Type B pancreatic cell (in vitro differentiated cells): Measurements from ENCODE around the gene PLOD3. TPM values are rescaled to one million over a fixed set of nuclear protein-coding genes. Genes with fewer than 3 reads are reported as not detected.

ENCODE experiments used
- DNase-seq: peaks from one replicate; pipeline ENCODE4 v3.0.0; 2021; ENCODE audit warnings: mixed read lengths; ENCODE audit not compliant: unreplicated experiment; ENCODE audit errors: extremely low spot score
- H3K27ac Mint-ChIP-seq: 2 replicates; pipeline ENCODE4 v1.8.0; 2021; ENCODE audit warnings: mild to moderate bottlenecking, mixed read lengths
- H3K27me3 Mint-ChIP-seq: 2 replicates; pipeline ENCODE4 v1.8.0; 2021; ENCODE audit warnings: mixed read lengths
- H3K36me3 Mint-ChIP-seq: 2 replicates; pipeline ENCODE4 v1.8.0; 2021; ENCODE audit warnings: mixed read lengths
- H3K4me1 Mint-ChIP-seq: one replicate; pipeline ENCODE4 v1.8.0; 2021; ENCODE audit warnings: mixed read lengths; ENCODE audit not compliant: unreplicated experiment
- H3K4me3 Mint-ChIP-seq: 2 replicates; pipeline ENCODE4 v1.8.0; 2021; ENCODE audit warnings: mild to moderate bottlenecking, mixed read lengths
- H3K9me3 Mint-ChIP-seq: 2 replicates; pipeline ENCODE4 v1.8.0; 2021; ENCODE audit warnings: mixed read lengths
- CTCF ChIP-seq: fragments of 200-600 bp; sonication (generic); conservative IDR thresholded peaks from 2 replicates; pipeline ENCODE4 v1.5.0; 2021; ENCODE audit warnings: antibody characterized with exemption, mild to moderate bottlenecking
- total RNA-seq: library from RNA; stranded (reverse); gene quantifications from 2 replicates; pipeline ENCODE4 v1.2.1, GENCODE V29; 2021; ENCODE audit warnings: low replicate concordance

Gene PLOD3
- total RNA-seq, 1 donor from 2014 or later: 65.7 TPM

- Mint-ChIP-seq H3K27ac (peak overlapping the region; percentile 94), H3K27me3 (no peaks in the 10 kb centered on the region), H3K9me3 (no peaks in the 10 kb centered on the region), H3K36me3 (peaks cover 3% of the 10 kb centered on the region), H3K4me3 (peak overlapping the region; percentile 99), H3K4me1 (peaks cover 19% of the 10 kb centered on the region)
- no peak for TF ChIP-seq CTCF
- DNase-seq: no peak
Measured at GRCh38 chr7:101218236-101219125, 1.1 kb upstream of the PLOD3 start.

- no peaks in the 10 kb centered on the region for H3K9me3 Mint-ChIP-seq
- DNase-seq: no peak
- peaks cover 3% of the 10 kb centered on the region for H3K36me3 Mint-ChIP-seq
- H3K4me3 Mint-ChIP-seq: peak overlapping the region; percentile 99
- H3K27ac Mint-ChIP-seq: peak overlapping the region; percentile 43
- TF ChIP-seq CTCF: no peak
- H3K27me3 Mint-ChIP-seq: no peaks in the 10 kb centered on the region
- peaks cover 19% of the 10 kb centered on the region for H3K4me1 Mint-ChIP-seq
Measured at GRCh38 chr7:101216860-101217387, 457 bp downstream of the PLOD3 start.

- peak overlapping the region; percentile 43 for H3K27ac Mint-ChIP-seq
- H3K27me3 Mint-ChIP-seq: no peaks in the 10 kb centered on the region
- no peaks in the 10 kb centered on the region for H3K9me3 Mint-ChIP-seq
- no peak for DNase-seq
- no peak for TF ChIP-seq CTCF
- peaks cover 19% of the 10 kb centered on the region for H3K4me1 Mint-ChIP-seq
- H3K4me3 Mint-ChIP-seq: peak overlapping the region; percentile 99
- peaks cover 3% of the 10 kb centered on the region for H3K36me3 Mint-ChIP-seq
Measured at GRCh38 chr7:101216001-101216859, 1.2 kb downstream of the PLOD3 start.

GRCh38 chr7:101212014-101212413 is 5.4 kb downstream of the PLOD3 start:
- Mint-ChIP-seq H3K9me3 (no peaks in the 10 kb centered on the region), H3K36me3 (peaks cover 3% of the 10 kb centered on the region), H3K4me3 (no peak overlapping the region), H3K27me3 (no peaks in the 10 kb centered on the region), H3K4me1 (peaks cover 9% of the 10 kb centered on the region), H3K27ac (no peak overlapping the region)
- no peak for DNase-seq
- no peak for TF ChIP-seq CTCF

- Mint-ChIP-seq H3K9me3 (no peaks in the 10 kb centered on the region), H3K4me1 (peaks cover 4% of the 10 kb centered on the region), H3K4me3 (no peak overlapping the region), H3K27me3 (no peaks in the 10 kb centered on the region), H3K27ac (no peak overlapping the region), H3K36me3 (peaks cover 3% of the 10 kb centered on the region)
- no peak for TF ChIP-seq CTCF
- DNase-seq: no peak
Measured at GRCh38 chr7:101211501-101211900, 5.9 kb downstream of the PLOD3 start.
